Measurements from ENCODE around the gene ESPL1.

DNA sequence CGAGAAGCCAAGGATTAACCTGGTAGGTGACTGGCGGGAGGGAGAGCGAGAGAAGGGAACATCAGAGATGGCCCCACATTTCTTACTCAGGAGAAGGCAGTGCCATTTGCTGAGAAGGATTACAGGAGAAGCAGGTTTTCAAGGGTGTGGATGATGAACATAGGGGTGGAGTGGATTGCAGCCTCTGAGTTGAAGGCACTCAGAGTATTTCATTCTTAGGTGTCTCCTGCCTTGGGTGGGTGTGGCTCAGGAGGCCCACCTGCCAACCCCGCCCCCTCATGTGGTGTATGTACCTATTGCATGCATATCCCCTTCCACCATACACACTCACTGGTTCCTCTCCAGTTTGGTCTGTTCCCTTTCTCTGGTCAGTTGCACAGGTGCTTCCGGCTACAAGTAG, 6.3 kb downstream of the ESPL1 start:
- TF ChIP-seq RXRA (IDR thresholded peaks at IDR 0.05; ENCODE audit: insufficient read depth, low read depth, low read length) (no peak), TEAD4 (IDR thresholded peaks at IDR 0.05; ENCODE audit: low read depth, low read length) (no peak), POLR2A (IDR thresholded peaks at IDR 0.05; ENCODE audit: control extremely low read depth in 1 of 2, low read depth in 2 of 2, low read length in 2 of 2) (no peak), RNF2 (IDR thresholded peaks at IDR 0.05; ENCODE audit: borderline replicate concordance, low read depth, low read length, missing control alignments, poor library complexity, severe bottlenecking) (no peak)
- TF ChIP-seq, protein P1, sequence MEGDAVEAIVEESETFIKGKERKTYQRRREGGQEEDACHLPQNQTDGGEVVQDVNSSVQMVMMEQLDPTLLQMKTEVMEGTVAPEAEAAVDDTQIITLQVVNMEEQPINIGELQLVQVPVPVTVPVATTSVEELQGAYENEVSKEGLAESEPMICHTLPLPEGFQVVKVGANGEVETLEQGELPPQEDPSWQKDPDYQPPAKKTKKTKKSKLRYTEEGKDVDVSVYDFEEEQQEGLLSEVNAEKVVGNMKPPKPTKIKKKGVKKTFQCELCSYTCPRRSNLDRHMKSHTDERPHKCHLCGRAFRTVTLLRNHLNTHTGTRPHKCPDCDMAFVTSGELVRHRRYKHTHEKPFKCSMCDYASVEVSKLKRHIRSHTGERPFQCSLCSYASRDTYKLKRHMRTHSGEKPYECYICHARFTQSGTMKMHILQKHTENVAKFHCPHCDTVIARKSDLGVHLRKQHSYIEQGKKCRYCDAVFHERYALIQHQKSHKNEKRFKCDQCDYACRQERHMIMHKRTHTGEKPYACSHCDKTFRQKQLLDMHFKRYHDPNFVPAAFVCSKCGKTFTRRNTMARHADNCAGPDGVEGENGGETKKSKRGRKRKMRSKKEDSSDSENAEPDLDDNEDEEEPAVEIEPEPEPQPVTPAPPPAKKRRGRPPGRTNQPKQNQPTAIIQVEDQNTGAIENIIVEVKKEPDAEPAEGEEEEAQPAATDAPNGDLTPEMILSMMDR (IDR thresholded peaks at IDR 0.05; ENCODE audit: control extremely low read depth in 1 of 3, insufficient read depth in 1 of 3, low read depth in 1 of 3, low read length in 3 of 3): no peak
